Gastroesophageal sphincter (tissue), 4 donors: Measurements from ENCODE around the gene L2HGDH. TPM values are rescaled to one million over a fixed set of nuclear protein-coding genes. Genes with fewer than 3 reads are reported as not detected.

Experiments used
- ATAC-seq: fragments of 150-250 bp; one replicate; pipeline ENCODE4 v1.9.1; 2016; ENCODE audit warnings: mild to moderate bottlenecking, moderate library complexity
- H3K27ac ChIP-seq, 4 donors: fragments of 200-600 bp; sonication (generic) in 3 of 4; 1 replicate in 3 of 4; 2 replicates in 1 of 4; pipeline ENCODE4 v1.5.1; 2016 to 2019
- H3K27me3 ChIP-seq: fragments of 200-600 bp; sonication (generic); one replicate; pipeline ENCODE4 v1.5.1; 2019
- H3K36me3 ChIP-seq, 2 donors: fragments of 200-600 bp; sonication (generic); one replicate each; pipeline ENCODE4 v1.5.1; 2019; ENCODE audit warnings: control low read depth in 1 of 2
- H3K4me1 ChIP-seq, 3 donors: fragments of 200-600 bp; sonication (generic); 1 replicate in 2 of 3; 2 replicates in 1 of 3; pipeline ENCODE4 v1.5.1; 2016 to 2019; ENCODE audit warnings: control low read depth in 2 of 3
- H3K4me3 ChIP-seq, 2 donors: fragments of 200-600 bp; sonication (generic); one replicate each; pipeline ENCODE4 v1.5.1; 2019; ENCODE audit warnings: mild to moderate bottlenecking in 1 of 2, moderate library complexity in 1 of 2
- H3K9me3 ChIP-seq, 3 donors: fragments of 200-600 bp; sonication (generic); one replicate each; pipeline ENCODE4 v1.5.1; 2017 to 2019; ENCODE audit warnings: control low read depth in 2 of 3
- EP300 ChIP-seq: sonication (generic); formaldehyde crosslinking; IDR thresholded peaks from one replicate; pipeline ENCODE4 v1.6.1; 2017; ENCODE audit warnings: antibody characterized with exemption, mild to moderate bottlenecking
- POLR2A ChIP-seq, 2 donors: fragments of 450-650 bp; IDR thresholded peaks; one replicate each; pipeline ENCODE4 v1.6.1; 2017; ENCODE audit warnings: antibody characterized with exemption in 2 of 2, mild to moderate bottlenecking in 2 of 2, moderate library complexity in 1 of 2
- POLR2AphosphoS5 ChIP-seq: sonication (generic); formaldehyde crosslinking; IDR thresholded peaks from one replicate; pipeline ENCODE4 v1.6.1; 2017; ENCODE audit warnings: antibody characterized with exemption
- WGBS, 2 donors: methylation state at CpG; one replicate each; pipeline ENCODE4 v1.1.5; 2018; ENCODE audit warnings: low coverage in 1 of 2; 5-methylcytosine and 5-hydroxymethylcytosine counted together
- total RNA-seq, 4 donors: library from RNA; depleted of rRNA; stranded (reverse); fragments of >200 nt; gene quantifications; one replicate each; pipeline ENCODE4 v1.1.0, GENCODE V29; 2016
- TF ChIP-seq, protein P1 (sequence below), 4 experiments: fragments of 200-600 bp in 2 of 4; fragments of 450-650 bp in 2 of 4; sonication (generic) in 1 of 4; IDR thresholded peaks; one replicate each; pipeline ENCODE4 v1.5.1; 2017 to 2019; ENCODE audit warnings: antibody characterized with exemption in 4 of 4, mild to moderate bottlenecking in 2 of 4, moderate library complexity in 2 of 4

The L2HGDH gene
- total RNA-seq, 4 donors from 2014 or later = 3.4 to 10.2 (median 7.0) TPM

DNA sequence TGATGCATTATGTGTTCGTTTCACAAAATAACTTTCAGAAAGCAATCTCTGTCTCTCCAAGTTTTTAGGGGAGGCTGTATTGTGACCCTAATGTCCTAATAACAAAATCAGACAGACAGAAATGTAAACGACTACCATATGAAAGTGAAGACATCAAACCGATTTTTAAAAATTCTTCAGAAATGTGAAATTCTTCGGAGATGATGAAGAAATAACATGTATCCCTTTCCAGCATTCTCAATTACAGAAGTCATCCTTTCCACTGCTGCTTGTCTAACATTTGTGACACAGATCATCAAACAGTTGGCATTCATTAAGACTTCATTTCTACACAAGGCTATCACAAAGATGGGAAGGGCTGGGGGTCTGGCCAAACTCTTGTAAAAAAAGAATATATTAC lies 41.1 kb upstream of the L2HGDH start:
- TF ChIP-seq, protein P1, sequence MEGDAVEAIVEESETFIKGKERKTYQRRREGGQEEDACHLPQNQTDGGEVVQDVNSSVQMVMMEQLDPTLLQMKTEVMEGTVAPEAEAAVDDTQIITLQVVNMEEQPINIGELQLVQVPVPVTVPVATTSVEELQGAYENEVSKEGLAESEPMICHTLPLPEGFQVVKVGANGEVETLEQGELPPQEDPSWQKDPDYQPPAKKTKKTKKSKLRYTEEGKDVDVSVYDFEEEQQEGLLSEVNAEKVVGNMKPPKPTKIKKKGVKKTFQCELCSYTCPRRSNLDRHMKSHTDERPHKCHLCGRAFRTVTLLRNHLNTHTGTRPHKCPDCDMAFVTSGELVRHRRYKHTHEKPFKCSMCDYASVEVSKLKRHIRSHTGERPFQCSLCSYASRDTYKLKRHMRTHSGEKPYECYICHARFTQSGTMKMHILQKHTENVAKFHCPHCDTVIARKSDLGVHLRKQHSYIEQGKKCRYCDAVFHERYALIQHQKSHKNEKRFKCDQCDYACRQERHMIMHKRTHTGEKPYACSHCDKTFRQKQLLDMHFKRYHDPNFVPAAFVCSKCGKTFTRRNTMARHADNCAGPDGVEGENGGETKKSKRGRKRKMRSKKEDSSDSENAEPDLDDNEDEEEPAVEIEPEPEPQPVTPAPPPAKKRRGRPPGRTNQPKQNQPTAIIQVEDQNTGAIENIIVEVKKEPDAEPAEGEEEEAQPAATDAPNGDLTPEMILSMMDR (IDR thresholded peaks at IDR 0.05) = no peak
- no peak for TF ChIP-seq EP300
- no peak for TF ChIP-seq POLR2A (IDR thresholded peaks at IDR 0.05)
- TF ChIP-seq POLR2AphosphoS5 = no peak
- no peaks in the 10 kb centered on the region for H3K4me1 ChIP-seq
- H3K36me3 ChIP-seq = peaks cover 0 to 5% of the 10 kb centered on the region in 2 donors
- H3K27me3 ChIP-seq = no peaks in the 10 kb centered on the region
- 65 to 78% methylated on average over 4 of the region's 4 CpGs for WGBS, 2 donors
- no peak overlapping the region for H3K4me3 ChIP-seq
- no peak overlapping the region for H3K27ac ChIP-seq
- H3K9me3 ChIP-seq = no peaks in the 10 kb centered on the region
- no peak for ATAC-seq

DNA sequence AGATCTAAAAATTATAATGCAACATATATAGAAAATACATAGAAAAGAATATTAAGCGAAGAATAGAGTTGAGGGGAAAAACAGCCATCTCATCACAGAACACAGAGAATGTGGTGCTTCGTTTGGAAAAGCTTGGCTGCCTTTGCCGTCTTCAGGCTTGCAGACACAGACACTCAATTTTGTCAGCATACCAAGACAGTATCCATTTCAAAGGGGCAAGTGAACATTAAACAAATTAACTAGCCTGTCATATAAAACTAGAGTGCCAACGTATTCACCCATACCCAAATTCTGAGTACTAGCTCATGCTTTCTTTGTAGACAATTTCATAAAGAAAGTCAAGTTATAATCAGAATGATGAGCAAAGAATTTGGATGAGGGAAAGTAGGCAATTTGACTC lies 40.6 kb upstream of the L2HGDH start:
- no peaks in the 10 kb centered on the region for H3K27me3 ChIP-seq
- TF ChIP-seq, protein P1 (IDR thresholded peaks at IDR 0.05) = no peak
- TF ChIP-seq POLR2AphosphoS5 (no peak), EP300 (no peak), POLR2A (IDR thresholded peaks at IDR 0.05) (no peak)
- no peaks in the 10 kb centered on the region for H3K36me3 ChIP-seq
- H3K4me1 ChIP-seq = peaks cover 0 to 3% (median 0%) of the 10 kb centered on the region in 3 donors
- 53 to 58% methylated on average over 4 of the region's 4 CpGs for WGBS, 2 donors
- H3K4me3 ChIP-seq = no peak overlapping the region
- no peak for ATAC-seq
- no peaks in the 10 kb centered on the region for H3K9me3 ChIP-seq
- no peak overlapping the region for H3K27ac ChIP-seq

DNA sequence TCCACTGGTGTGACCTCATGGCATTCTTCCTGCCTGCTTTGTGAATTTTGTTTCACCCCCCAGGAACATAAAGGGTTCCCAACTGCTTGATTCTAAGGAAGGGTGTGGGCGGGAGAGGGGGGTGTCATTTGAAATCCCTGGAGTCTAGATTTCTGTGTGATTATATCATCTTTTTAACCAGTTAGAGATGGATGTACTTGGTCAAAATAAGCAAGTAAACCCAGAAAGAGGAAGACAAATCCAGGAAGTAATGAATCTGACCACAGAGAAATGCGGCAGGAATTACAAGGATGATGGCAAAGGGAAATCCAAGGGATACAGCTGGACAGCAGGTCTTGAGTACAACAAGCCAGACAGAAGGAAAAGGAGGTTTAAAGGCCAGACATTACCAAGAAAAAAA lies 38.9 kb upstream of the L2HGDH start:
- Histone ChIP-seq H3K36me3 (no peaks in the 10 kb centered on the region), H3K4me3 (no peak overlapping the region), H3K4me1 (peaks cover 0 to 6% (median 0%) of the 10 kb centered on the region in 3 donors), H3K9me3 (no peaks in the 10 kb centered on the region), H3K27ac (no peak overlapping the region), H3K27me3 (no peaks in the 10 kb centered on the region)
- no peak for ATAC-seq
- 50 to 55% methylated on average over 1 to 2 of the region's 2 CpGs for WGBS, 2 donors
- TF ChIP-seq POLR2A (IDR thresholded peaks at IDR 0.05) (no peak), POLR2AphosphoS5 (no peak), EP300 (no peak)
- TF ChIP-seq, protein P1 (IDR thresholded peaks at IDR 0.05) = no peak

DNA sequence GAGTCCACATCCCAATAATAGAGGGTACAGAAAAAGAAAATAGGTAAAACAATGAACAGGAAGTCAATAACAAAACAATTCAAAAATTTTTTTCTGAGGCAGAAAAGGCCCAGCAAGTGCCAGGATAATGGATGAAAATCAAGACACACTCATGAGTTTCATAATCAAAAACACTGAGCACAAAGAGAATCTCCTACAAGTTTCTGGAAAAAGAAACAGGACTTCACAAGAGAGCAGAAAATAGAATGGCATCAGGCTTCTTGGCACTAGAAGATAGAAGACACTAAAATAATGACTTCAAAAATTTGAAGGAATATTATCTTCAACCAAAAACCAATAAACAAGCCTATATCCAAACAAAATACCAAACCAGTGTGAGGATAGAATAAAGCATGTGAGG lies 36.9 kb upstream of the L2HGDH start:
- no peaks in the 10 kb centered on the region for H3K27me3 ChIP-seq
- ATAC-seq = no peak
- H3K36me3 ChIP-seq = no peaks in the 10 kb centered on the region
- H3K4me1 ChIP-seq = peaks cover 0 to 24% (median 5%) of the 10 kb centered on the region in 3 donors
- H3K27ac ChIP-seq = no peak overlapping the region
- no peak overlapping the region for H3K4me3 ChIP-seq
- no peaks in the 10 kb centered on the region for H3K9me3 ChIP-seq
- TF ChIP-seq POLR2AphosphoS5 = no peak
- TF ChIP-seq, protein P1 (IDR thresholded peaks at IDR 0.05) = no peak
- no peak for TF ChIP-seq POLR2A (IDR thresholded peaks at IDR 0.05)
- no peak for TF ChIP-seq EP300

DNA sequence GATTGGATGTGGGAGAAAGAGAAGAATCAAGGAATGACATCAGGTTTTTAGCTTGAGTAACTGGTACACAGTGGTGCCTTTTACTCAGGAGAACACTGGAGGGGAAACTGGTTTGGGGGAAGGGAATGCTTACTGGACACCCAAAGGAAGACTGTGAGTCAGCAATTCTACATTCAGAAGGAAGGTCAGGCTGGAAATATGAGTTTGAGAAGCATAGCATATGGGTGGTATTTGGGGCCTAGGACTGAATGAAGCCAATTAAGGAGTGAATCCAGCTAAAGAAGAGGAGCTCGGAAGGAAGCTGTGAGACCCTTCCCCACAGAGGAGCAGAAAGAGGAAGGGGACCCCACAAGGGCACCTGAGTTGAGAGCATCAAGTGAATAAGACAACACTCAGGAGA lies 35.5 kb upstream of the L2HGDH start:
- no peak for TF ChIP-seq POLR2AphosphoS5
- TF ChIP-seq POLR2A (IDR thresholded peaks at IDR 0.05) = no peak
- TF ChIP-seq EP300 = no peak
- TF ChIP-seq, protein P1 (IDR thresholded peaks at IDR 0.05) = no peak
- 0 to 91% methylated on average over 1 of the region's 1 CpG for WGBS, 2 donors
- Histone ChIP-seq H3K27ac (no peak overlapping the region), H3K4me3 (no peak overlapping the region), H3K4me1 (peaks cover 0 to 38% (median 10%) of the 10 kb centered on the region in 3 donors), H3K27me3 (no peaks in the 10 kb centered on the region), H3K9me3 (no peaks in the 10 kb centered on the region), H3K36me3 (no peaks in the 10 kb centered on the region)
- ATAC-seq = no peak
